ENCODE measurements around the gene CCR7. TPM values are rescaled to one million over a fixed set of nuclear protein-coding genes. Genes with fewer than 3 reads are reported as not detected.
"Not testable (repeated sequence)": the region's sequence is repeated elsewhere in the genome, so short reads cannot be mapped to it uniquely, and the experiment has no call there.

CCR7 gene
- total RNA-seq, 2 donors from 2014 or later: 0.28 TPM; not detected in 1

DNA sequence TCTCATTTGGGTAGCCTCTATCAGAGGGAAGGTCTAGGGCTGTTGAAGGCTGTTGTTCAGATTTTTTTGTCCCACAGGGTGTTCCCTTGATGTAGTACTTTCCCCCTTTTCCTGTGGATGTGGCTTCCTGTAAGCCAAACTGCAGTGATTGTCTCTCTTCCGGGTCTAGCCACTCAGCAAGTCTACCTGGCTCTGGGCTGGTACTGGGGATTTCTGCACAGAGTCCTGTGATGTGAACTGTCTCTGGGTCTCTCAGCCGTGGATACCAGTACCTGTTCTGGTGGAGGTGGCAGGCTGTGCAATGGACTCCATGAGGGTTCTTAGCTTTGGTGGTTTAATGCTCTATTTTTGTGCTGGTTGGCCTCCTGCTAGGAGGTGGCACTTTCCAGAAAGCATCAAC is 23.3 kb upstream of the CCR7 start:
- Histone ChIP-seq H3K36me3 (no peaks in the 10 kb centered on the region), H3K9me3 (peaks cover 0 to 10% of the 10 kb centered on the region in 2 donors), H3K27ac (no peak overlapping the region), H3K4me1 (no peaks in the 10 kb centered on the region), H3K4me3 (no peak overlapping the region), H3K27me3 (no peaks in the 10 kb centered on the region)
- TF ChIP-seq CTCF (IDR thresholded peaks at IDR 0.05): no peak
- no peak for DNase-seq (ENCODE audit: low spot score)

- not testable (repeated sequence) for DNase-seq (ENCODE audit: low spot score); H3K36me3 ChIP-seq; H3K27ac ChIP-seq; H3K27me3 ChIP-seq; H3K4me1 ChIP-seq; H3K4me3 ChIP-seq
- peaks cover 0 to 10% of the 10 kb centered on the region in 2 donors for H3K9me3 ChIP-seq
These were observed 21.0 kb upstream of the CCR7 start for GRCh38 chr17:40586264-40586663.

- not testable (repeated sequence) for H3K27ac ChIP-seq; DNase-seq (ENCODE audit: low spot score); H3K4me3 ChIP-seq
These were observed 19.7 kb upstream of the CCR7 start for GRCh38 chr17:40584950-40585349.

DNA sequence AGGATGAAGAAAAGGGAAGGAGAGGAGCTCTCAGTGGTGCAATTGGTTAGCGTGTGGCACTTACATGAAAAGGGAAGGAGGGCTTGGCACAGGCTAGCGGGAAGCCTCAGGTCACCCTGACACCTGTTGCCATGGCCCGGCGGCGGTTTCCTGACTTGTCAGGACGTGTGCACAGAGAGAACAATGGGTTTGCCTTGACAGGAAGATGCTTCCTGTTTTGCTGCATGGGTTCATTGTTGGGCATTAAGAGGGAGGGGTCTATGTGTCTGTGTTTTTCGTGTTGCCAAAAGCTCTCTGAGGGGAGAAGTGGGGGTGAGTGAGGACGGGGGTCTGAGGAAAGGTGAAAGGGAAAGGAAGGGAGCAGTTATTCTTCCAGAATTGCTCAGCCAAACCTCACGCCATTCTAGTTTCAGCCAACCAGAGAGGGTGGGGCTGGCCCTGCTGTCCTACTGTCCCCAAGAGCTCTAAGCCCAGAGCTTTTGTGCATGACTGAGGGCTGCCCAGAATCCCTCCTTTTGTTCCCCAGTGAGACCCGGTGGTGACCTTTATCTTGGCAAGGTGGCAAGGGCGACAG is 17.1 kb upstream of the CCR7 start:
- H3K9me3 ChIP-seq: peaks cover 0 to 10% of the 10 kb centered on the region in 2 donors
- H3K36me3 ChIP-seq: no peaks in the 10 kb centered on the region
- H3K27ac ChIP-seq: peak overlapping the region in 1 of 2 donors; percentile 13
- TF ChIP-seq CTCF (IDR thresholded peaks at IDR 0.05): no peak
- H3K4me3 ChIP-seq: no peak overlapping the region
- no peaks in the 10 kb centered on the region for H3K27me3 ChIP-seq
- H3K4me1 ChIP-seq: peaks cover 0 to 5% of the 10 kb centered on the region in 2 donors
- no peak for DNase-seq (ENCODE audit: low spot score)

More at GRCh38 chr17:40584950-40585349, 19.7 kb upstream of the CCR7 start:
- peaks cover 0 to 10% of the 10 kb centered on the region in 2 donors for H3K9me3 ChIP-seq
- H3K4me1 ChIP-seq, H3K27me3 ChIP-seq, H3K36me3 ChIP-seq: not testable (repeated sequence)

GRCh38 chr17:40580140-40580539 is 14.9 kb upstream of the CCR7 start:
- no peak for DNase-seq (ENCODE audit: low spot score)
- peaks cover 0 to 5% of the 10 kb centered on the region in 2 donors for H3K4me1 ChIP-seq
- H3K9me3 ChIP-seq: peaks cover 0 to 9% of the 10 kb centered on the region in 2 donors
- H3K27me3 ChIP-seq: no peaks in the 10 kb centered on the region
- H3K4me3 ChIP-seq: no peak overlapping the region
- H3K27ac ChIP-seq: no peak overlapping the region
- H3K36me3 ChIP-seq: no peaks in the 10 kb centered on the region
- no peak for TF ChIP-seq CTCF (IDR thresholded peaks at IDR 0.05)

- no peak overlapping the region for H3K4me3 ChIP-seq
- peaks cover 0 to 5% of the 10 kb centered on the region in 2 donors for H3K4me1 ChIP-seq
- H3K27me3 ChIP-seq: no peaks in the 10 kb centered on the region
- H3K9me3 ChIP-seq: peaks cover 0 to 9% of the 10 kb centered on the region in 2 donors
- TF ChIP-seq CTCF (IDR thresholded peaks at IDR 0.05): no peak
- H3K27ac ChIP-seq: no peak overlapping the region
- no peak for DNase-seq (ENCODE audit: low spot score)
- no peaks in the 10 kb centered on the region for H3K36me3 ChIP-seq
These were observed 14.2 kb upstream of the CCR7 start for GRCh38 chr17:40579471-40579870.

DNA sequence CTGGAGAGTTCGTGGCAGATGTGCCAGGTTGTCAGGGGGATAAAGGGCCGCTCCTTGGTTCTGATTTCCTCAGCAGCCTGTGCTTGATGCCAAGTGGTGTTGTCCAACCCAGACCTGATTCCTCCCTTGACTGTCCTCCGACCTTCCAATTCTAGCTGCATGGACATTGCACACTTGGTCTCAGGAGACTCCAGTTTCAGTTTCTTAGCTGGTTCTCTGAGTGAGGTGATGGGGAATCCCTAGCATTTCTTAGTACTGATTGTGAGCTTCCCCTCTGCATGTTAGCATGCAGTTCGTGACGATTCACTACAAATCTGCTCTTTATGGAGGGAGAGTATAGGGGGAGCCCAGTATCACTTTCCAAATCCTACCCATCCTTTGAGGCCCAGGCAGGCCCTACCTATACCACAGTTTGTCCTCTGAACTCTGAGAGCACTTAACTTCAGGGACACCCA is 12.4 kb upstream of the CCR7 start:
- H3K4me1 ChIP-seq: peaks cover 0 to 5% of the 10 kb centered on the region in 2 donors
- H3K27ac ChIP-seq: no peak overlapping the region
- H3K9me3 ChIP-seq: peaks cover 0 to 22% of the 10 kb centered on the region in 2 donors
- H3K4me3 ChIP-seq: no peak overlapping the region
- no peaks in the 10 kb centered on the region for H3K27me3 ChIP-seq
- TF ChIP-seq CTCF (IDR thresholded peaks at IDR 0.05): no peak
- no peak for DNase-seq (ENCODE audit: low spot score)
- H3K36me3 ChIP-seq: no peaks in the 10 kb centered on the region

Measured in right atrium auricular region (tissue), 2 donors.